Measurements from ENCODE around the gene FANCC. TPM values are rescaled to one million over a fixed set of nuclear protein-coding genes. Genes with fewer than 3 reads are reported as not detected.

Gene FANCC
- total RNA-seq, 1 experiment from 2014 or later = 25.3 TPM

- no TSS peak for BruUV-seq (replicated peaks)
Observed at GRCh38 chr9:95049761-95050160, 267.7 kb downstream of the FANCC start.

More at GRCh38 chr9:95049761-95050160, 267.7 kb downstream of the FANCC start:
- peak overlapping the region; percentile 54 for H3K4me3 ChIP-seq (ENCODE audit: low read depth, low read length, poor library complexity, severe bottlenecking)
- TF ChIP-seq CTCF (conservative IDR thresholded peaks at IDR 0.05; ENCODE audit: low read depth, low read length) = no peak
- intact Hi-C loops (cut with micrococcal nuclease; ENCODE audit: unreplicated experiment) = no loop called here
- no peaks in the 10 kb centered on the region for H3K27me3 ChIP-seq (replicated peaks; ENCODE audit: insufficient read depth, low read depth, low read length, poor library complexity)
- DNase-seq (ENCODE audit: low spot score) = no peak
- H3K36me3 ChIP-seq (ENCODE audit: insufficient read depth, low read length, poor library complexity, severe bottlenecking) = no peaks in the 10 kb centered on the region
- H3K9me3 ChIP-seq (ENCODE audit: low read depth, low read length, poor library complexity, severe bottlenecking) = no peaks in the 10 kb centered on the region
- ChIA-PET CTCF (no interaction called here), POLR2A (ENCODE audit: low non-redundant PET) (no interaction called here)
- H3K27ac ChIP-seq (ENCODE audit: low read depth, low read length, poor library complexity, severe bottlenecking) = no peak overlapping the region
- H3K4me1 ChIP-seq (ENCODE audit: insufficient read depth, low read length, poor library complexity, severe bottlenecking) = peaks cover 26% of the 10 kb centered on the region

Small RNA genes lying within 50 kb of the gene (microRNA-seq; reads per million reads assigned to microRNA genes)
- gene MIR23B (11,582 reads per million, percentile 96 among the genes with 10 or more reads in this experiment), gene MIR24-1 (not detected), gene MIR27B (1,888 reads per million, percentile 86 among the genes with 10 or more reads in this experiment), gene MIR3074 (not detected), gene MIR6081 (not detected)

Other genes with a start within 250 kb of the FANCC start
- gene PTCH1, start 199.3 kb upstream of the FANCC start, total RNA-seq (2021) = 32.6 and 36.5 TPM in 2 replicates